Measurements from ENCODE around the gene FSTL4. TPM values are rescaled to one million over a fixed set of nuclear protein-coding genes. Genes with fewer than 3 reads are reported as not detected.
"Not testable (repeated sequence)": the region's sequence is repeated elsewhere in the genome, so short reads cannot be mapped to it uniquely, and the experiment has no call there.

Gene FSTL4
- total RNA-seq, 1 donor from 2014 or later: under 0.01 TPM

DNA sequence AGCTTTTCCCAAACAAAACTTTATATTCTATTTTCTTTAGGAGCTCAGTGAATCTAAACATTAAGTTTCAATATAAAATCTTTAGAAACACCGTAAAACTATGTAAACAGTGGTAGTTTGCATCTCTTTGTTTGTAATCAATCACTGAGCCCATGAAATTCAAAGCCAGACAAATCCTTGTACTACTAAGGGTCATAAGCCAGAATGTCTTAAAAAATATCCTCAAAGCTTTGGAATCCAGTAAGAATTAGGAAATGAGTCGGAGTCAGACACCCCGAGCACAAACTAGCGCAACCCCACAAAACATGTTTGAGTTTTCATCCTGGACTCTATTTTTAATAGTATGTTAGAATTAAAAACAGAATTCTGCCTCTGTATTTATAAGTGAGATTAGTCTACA is 406.7 kb downstream of the FSTL4 start:
- no peak for DNase-seq

GRCh38 chr5:133205204-133205603 is 407.1 kb downstream of the FSTL4 start:
- no peak for DNase-seq

DNA sequence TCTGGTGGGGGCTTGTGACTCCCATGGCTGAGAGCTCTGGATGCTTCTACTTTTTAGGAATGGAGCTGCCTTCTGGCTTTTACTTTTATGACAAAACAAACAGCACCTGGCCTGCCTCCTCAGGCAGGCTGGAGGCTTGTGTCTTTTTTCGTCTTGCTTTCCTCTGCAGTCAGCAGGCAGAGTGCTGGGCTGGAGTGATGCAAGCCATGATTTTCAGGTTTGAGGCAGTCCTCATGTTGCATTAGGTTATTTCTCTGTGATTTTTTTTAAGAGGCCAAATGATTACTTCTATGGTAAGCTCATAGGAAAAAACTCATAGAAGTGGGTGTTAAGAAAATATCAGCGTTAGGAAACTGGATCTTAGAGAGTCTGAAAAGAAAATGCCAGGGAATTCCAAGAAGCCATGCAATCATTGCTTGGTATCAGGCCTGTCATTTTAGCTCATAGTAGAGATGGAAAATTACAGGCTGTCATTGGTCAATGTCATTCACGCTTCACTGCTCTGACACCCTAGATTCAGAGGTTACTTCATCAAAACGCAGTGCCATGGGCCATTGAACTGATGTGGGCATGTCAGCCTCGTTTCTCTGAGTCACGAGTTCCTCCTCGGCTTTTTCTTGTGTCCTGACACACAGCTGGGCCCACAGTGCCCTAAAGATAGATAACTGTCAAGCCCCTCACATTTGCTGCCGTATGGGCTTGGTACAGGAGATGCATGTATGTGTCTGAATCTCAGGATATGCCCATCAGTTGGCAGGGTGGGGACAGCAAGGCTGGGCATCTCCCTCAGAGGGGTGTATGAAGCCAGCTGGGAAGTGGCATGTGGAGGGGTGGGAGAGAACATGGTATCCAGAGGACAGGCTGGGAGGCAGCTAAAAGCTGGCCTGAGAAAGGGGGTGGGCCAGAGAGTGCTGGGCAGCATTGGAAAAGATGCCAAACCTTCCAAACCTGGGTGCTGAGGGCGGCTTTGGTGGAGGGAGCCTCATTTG is 408.7 kb downstream of the FSTL4 start:
- DNase-seq: no peak

DNA sequence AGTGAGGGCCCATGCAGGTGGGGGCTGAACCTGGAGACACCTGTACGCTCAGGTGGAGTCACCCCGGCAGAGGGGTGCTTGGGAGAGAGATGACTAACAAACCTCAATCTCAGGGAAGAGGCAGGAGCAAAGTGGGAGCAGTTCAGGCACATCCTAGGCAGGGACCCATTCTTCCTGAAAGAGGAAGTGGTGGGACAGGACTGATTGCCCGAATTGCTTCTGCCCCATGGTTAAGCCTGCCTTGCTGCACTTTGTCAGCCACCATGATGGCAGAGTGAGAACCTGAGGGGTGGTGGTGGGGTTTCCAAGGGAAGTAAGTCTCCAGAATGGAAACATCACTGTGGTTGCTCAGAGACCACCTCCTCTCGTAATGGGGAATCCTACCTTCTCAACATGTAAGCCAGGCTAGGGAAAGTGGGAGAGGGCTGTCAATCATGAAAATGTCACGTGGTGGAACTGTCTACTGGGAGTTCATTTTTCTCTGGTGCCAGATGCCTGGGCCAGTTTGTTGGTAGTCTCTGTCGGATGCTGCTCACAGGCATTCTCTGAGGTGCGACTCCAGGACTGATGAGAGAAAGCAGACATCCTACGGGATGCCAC is 410.2 kb downstream of the FSTL4 start:
- DNase-seq: no peak

- DNase-seq: no peak
Observed at GRCh38 chr5:133201310-133201709, 411.0 kb downstream of the FSTL4 start.

DNA sequence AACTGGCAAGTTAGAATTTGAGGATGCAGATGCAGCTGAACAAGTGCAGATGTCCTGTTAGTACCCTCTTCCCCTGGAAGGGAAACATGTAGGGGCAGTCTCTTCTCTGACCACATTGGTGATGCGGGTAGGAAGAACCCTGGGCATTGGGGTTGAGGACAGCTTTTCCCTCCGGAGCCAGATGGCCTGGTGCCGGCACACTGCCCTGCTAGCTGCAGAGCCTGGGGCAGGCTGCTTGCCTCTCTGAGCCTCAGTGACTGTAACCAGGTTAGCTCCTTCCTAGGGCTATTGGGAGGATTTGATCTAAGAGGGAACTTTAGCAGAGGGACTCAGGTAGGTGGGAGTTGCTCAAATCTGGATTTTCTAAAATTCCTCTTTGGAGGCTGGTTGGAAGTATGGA is 412.1 kb downstream of the FSTL4 start:
- DNase-seq: no peak

DNA sequence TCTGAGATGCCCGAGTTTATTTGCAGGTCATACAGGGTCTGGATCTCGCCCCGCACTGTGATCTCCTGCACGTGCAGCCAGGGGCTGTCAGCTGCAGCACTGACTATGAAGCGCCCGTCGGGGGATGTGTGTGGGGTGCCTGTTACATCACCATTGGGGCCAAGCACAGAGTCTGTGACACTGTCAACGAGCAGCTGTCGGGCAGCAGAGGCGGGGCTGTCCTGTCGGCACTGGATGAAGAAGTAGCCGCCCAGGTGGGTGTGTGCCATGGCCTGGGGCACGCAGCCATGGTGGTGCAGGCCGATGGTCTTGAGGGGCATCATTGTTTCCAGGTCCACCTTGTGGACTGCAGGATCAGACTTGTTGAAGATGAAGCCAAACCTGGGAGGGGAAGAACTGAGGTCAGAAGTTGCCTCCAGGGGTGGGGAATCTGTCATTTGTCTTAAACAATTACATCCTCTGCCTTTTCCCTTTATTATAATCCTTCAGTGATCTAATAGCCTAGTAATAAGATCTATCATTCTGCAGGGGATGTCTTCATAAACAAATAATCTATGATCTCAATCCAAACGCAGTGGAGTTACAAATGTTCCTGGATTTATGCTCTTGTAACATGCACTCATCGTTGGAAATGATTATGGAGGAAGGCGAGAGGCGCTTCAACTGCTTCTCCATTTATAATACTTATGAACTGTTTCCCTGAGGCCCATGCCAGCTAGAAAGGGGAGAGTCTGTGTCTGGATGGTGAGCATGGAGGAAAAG is 412.7 kb downstream of the FSTL4 start:
- DNase-seq: no peak

GRCh38 chr5:133198511-133198910 is 413.8 kb downstream of the FSTL4 start:
- no peak for DNase-seq

DNA sequence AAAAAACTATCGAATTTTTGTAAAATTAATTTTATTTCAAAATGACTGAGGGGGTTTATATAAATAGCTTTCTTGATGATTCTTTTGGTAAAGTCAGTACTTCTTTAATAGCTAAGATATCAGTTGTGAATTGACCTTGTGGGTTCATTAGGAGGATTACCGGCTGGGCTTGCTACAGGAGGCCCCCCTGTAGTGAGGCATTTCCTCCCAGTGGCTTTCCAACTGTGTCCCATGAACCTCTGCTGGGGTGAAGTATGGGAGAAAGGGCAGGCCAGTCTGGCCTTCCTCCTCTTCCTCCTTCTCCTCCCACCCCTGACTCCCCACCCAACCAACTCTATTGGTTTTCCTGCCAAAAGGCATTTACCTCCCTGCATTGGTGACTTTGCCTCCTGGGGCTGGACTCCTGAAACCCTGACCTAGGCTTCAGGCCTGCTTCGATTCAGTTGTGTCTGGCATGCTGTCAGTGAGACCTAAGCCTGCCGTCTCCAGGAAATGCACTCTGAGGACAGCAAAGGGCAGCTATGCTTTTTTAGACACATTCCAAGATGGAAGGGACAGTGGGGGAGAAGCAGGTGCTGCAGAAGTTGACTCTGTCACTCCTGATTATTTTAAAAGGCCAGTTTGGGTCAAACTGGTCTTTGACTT is 415.8 kb downstream of the FSTL4 start:
- DNase-seq: no peak

GRCh38 chr5:133195250-133195649 is 417.1 kb downstream of the FSTL4 start:
- DNase-seq: no peak

DNA sequence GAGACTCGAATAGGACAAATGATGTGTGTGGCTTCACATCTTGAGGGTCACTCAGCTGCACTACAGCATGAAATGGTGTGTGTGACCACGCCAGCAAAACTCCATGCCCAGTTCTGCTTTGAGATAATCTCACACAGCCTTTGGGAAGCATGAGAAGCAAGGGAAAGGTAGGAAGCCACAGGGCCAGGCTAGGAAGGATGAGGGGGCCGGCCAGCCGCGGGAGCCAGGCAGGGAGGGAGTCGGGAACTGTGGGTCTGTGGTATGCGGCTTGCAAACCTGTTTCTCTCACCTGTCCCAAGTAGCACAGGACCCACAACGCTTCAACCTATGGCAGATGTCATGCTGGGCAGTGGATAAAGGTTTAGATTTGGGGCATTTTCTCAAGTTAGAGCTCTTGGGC is 418.5 kb downstream of the FSTL4 start:
- no peak for DNase-seq

DNA sequence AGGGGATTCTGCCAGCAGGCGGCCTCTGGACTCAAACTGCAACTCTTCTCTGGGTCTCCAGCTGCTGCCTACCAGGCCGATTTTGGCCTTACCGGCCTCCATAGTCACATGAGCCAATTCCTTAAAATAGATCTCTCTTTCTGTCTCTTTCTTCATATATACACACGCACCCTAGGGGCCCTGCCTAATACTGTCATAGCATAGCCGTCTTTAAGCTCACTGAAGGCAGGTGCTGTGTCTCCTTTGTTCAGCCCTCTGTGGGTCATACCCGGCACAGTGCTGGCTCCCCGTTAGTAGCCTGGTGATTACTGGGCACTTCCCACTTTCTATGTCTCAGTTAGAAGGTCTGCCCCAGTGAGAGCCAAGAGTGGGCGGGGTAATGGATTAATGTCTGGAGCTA is 419.6 kb downstream of the FSTL4 start:
- no peak for DNase-seq

- DNase-seq: no peak
Observed at GRCh38 chr5:133189881-133190280, 422.5 kb downstream of the FSTL4 start.

GRCh38 chr5:133179405-133179804 is 432.9 kb downstream of the FSTL4 start:
- no peak for DNase-seq

GRCh38 chr5:133170756-133171387 is 441.5 kb downstream of the FSTL4 start:
- DNase-seq: not testable (repeated sequence)

GRCh38 chr5:133164759-133165158 is 447.6 kb downstream of the FSTL4 start:
- DNase-seq: no peak

DNA sequence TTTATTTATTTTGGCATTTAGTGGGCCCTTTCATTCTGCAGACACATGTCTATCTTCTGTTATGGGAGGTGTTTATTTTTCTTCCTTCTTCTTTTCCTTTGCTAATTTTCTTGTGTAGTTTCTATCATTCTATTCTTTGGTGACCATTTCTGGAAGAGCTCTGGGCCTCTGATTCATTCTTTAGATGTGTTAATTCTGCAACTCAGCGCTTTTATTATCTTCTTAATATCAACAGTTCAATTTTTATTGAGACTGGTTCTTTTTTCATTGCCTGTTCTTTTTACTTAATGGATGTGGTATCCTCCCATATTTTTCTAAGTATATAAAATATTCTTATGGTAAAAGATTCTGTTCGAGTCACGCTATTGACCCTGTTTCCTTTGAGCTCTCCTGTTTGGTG is 448.5 kb downstream of the FSTL4 start:
- DNase-seq: no peak

DNA sequence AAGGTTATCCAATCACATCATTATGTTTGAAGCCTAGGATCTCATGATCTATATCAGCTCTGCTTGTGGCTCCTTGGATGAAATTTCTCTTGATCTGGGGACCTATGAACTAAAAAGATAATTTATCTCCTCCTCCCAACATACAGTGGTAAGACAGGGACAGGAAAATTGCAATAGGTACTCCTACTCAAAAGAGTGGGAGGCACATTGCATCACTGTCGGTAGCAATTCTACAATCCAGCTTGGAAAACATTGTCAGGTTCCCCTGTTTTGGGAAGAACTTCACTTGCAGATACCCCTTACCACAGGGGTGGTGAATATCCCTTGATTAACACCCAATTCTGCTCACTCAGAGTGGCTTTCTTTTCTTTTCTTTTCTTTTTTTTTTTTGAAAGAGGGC is 452.8 kb downstream of the FSTL4 start:
- DNase-seq: no peak

- no peak for DNase-seq
Observed at GRCh38 chr5:133155326-133155969, 456.9 kb downstream of the FSTL4 start.

DNA sequence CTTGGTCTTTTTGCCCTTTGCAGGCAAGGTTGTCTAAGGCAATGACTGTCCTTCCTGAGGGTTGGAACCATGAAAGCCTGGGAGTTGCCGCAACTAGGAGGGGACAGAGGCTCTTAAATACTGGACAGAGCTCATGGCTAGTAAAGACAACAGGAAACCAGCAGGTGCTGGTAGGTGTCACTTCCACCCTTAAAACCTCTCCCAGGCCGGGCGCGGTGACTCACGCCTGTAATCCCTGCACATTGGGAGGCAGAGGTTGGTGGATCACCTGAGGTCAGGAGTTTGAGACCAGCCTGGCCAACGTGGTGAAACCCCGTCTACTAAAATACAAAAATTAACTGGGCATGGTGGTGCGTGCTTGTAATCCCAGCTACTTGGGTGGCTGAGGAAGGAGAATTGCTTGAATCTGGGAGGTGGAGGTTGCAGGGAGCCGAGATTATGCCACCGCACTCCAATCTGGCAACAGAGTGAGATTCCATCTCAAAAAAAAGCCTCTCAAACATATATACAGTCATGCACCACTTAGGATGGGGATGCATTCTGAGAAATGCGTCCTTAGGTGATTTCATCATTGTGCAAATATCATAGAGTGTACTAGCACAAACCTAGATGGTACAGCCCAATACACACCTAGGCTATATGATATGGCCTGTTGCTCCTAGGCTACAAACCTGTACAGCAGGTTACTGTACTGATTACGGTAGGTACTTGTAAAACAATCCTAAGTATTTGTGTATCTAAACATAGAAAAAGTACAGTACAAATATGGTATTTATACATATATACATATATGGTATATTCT is 457.9 kb downstream of the FSTL4 start:
- DNase-seq: no peak

Measured in dermis blood vessel endothelial cell (primary cell).